ENCODE measurements around the gene ITM2C. TPM values are rescaled to one million over a fixed set of nuclear protein-coding genes. Genes with fewer than 3 reads are reported as not detected.

ITM2C gene
- total RNA-seq, 1 donor from 2014 or later = 144 TPM

DNA sequence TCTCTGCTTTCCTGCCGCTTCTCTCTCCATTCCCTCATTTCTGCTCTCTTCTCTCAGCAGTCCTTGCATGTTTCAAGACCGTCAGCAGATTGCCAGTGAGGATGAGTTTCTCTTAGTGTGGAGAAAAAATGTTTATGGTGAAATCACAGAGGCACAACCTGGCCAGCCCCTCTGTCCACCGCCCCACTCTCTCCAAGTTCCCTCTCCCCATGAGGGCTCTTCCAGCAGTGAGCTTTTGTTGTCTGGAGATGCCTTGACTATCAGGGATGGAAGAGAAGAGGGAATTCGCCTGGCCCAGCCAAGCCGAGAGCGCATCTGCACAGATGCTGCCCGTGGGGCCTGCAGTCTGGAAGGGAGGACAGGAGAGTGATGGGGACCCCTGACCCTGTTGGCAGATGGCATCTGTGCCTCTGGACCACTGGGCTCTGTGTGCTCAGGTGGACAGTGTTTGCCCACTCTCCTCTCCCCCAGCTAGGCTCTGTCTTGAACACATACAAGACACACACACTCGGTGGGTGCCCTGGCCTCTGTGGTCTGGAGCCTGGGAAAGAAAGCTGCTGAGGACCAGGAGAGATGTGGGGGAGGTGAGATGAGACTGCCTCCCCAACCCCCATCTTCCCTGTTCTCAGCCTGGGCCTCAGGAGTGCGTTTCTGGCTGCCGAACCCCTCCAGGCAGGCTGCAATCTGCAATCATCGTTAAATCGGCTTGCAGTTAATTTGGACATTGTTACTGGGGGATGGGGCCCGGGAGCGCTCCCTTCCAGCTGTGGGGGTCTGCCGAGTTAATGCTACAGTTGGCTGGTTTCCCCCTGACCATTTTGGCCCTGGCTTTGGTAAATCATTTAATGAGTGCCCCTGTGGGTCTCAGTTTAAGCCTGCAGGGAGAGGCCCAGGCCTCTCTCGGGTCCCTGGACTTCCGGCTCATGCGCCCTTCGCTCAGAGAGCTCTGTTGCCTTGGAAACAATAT is 4.5 kb downstream of the ITM2C start:
- Histone ChIP-seq H3K36me3 (ENCODE audit: control insufficient read depth, insufficient read depth, low read length) (no peaks in the 10 kb centered on the region), H3K4me3 (ENCODE audit: low read depth, low read length) (no peak overlapping the region), H3K27me3 (ENCODE audit: control insufficient read depth, insufficient read depth, low read length) (no peaks in the 10 kb centered on the region)
- TF ChIP-seq, protein P1, sequence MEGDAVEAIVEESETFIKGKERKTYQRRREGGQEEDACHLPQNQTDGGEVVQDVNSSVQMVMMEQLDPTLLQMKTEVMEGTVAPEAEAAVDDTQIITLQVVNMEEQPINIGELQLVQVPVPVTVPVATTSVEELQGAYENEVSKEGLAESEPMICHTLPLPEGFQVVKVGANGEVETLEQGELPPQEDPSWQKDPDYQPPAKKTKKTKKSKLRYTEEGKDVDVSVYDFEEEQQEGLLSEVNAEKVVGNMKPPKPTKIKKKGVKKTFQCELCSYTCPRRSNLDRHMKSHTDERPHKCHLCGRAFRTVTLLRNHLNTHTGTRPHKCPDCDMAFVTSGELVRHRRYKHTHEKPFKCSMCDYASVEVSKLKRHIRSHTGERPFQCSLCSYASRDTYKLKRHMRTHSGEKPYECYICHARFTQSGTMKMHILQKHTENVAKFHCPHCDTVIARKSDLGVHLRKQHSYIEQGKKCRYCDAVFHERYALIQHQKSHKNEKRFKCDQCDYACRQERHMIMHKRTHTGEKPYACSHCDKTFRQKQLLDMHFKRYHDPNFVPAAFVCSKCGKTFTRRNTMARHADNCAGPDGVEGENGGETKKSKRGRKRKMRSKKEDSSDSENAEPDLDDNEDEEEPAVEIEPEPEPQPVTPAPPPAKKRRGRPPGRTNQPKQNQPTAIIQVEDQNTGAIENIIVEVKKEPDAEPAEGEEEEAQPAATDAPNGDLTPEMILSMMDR (IDR thresholded peaks at IDR 0.05; ENCODE audit: insufficient read depth, low read length, poor library complexity, severe bottlenecking) = no peak
- DNase-seq (ENCODE audit: low read depth) = no peak

DNA sequence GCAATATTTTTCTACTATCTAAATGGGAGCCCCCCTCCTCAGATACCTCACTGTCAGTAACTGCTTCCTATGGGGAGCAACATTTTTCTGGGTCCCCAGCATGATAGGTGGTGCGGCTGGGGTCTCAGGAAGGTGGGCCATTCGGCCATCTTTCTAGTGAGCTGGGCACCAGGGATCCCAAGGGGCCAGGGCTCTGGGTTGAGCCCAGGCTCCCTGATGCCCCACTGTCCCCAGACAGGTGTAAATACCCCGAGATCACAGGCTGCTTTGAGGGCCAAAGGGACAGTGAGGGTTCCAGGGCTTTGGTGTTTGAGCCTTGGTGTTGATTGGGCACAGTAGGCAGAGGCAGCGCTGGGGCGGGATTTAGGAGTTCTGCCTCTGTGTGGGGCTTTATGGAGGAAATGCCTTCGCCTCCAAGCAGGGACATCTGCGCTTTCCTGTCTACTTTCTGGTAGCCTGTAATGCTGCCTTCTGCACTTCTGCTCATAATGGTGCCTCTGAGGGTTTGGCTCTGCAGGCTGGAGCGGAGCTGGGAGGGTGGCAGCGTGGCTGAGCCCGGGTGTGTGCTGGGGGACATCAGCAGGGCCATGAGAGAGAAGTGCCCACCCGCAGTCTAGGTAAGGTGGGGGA is 5.3 kb downstream of the ITM2C start:
- DNase-seq (ENCODE audit: low read depth) = no peak
- H3K27me3 ChIP-seq (ENCODE audit: control insufficient read depth, insufficient read depth, low read length) = no peaks in the 10 kb centered on the region
- peaks cover 2% of the 10 kb centered on the region for H3K36me3 ChIP-seq (ENCODE audit: control insufficient read depth, insufficient read depth, low read length)
- TF ChIP-seq, protein P1 (IDR thresholded peaks at IDR 0.05; ENCODE audit: insufficient read depth, low read length, poor library complexity, severe bottlenecking) = no peak
- no peak overlapping the region for H3K4me3 ChIP-seq (ENCODE audit: low read depth, low read length)

DNA sequence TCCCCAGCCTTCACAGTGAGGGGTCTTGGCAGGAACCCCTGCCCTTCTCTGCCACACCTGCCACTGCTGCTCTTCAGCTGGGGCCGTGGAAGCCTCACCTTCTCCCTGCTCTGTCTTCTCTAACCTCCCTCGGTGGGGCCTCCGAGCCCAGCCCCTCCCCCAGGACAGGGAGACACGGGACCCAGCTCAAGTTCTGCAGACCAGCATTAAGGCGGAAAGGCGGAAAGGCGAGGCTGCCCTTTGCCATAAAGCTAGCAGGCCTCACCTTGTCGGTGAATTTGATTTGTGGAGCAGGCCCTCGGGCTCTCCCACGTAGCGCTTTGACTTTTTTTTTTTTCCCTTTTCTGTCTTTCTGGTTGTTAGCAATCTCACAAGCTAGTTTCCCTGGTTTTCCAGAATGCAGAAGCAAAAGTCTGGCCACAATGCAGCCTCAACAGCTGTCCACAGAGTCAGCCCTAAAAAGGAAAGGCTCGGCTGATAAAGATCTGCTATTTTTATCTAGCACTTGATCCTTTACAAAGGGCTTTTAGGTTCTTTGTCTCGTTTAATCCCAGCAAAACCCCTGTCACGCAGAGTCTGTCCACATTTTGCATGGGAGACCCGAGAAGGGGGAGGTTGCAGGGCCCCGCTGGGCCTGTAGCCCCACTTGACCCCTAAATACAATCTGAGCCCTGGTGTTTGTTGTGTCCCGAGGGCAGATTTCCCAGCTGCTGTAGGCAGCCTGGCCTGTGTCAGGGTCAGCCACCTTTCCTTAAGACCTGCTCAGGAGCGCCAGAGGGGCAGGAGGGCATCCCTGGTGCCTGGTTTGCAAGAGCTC is 6.0 kb downstream of the ITM2C start:
- Histone ChIP-seq H3K4me3 (ENCODE audit: low read depth, low read length) (no peak overlapping the region), H3K27me3 (ENCODE audit: control insufficient read depth, insufficient read depth, low read length) (no peaks in the 10 kb centered on the region), H3K36me3 (ENCODE audit: control insufficient read depth, insufficient read depth, low read length) (peaks cover 2% of the 10 kb centered on the region)
- DNase-seq (ENCODE audit: low read depth) = no peak
- TF ChIP-seq, protein P1 (IDR thresholded peaks at IDR 0.05; ENCODE audit: insufficient read depth, low read length, poor library complexity, severe bottlenecking) = no peak

DNA sequence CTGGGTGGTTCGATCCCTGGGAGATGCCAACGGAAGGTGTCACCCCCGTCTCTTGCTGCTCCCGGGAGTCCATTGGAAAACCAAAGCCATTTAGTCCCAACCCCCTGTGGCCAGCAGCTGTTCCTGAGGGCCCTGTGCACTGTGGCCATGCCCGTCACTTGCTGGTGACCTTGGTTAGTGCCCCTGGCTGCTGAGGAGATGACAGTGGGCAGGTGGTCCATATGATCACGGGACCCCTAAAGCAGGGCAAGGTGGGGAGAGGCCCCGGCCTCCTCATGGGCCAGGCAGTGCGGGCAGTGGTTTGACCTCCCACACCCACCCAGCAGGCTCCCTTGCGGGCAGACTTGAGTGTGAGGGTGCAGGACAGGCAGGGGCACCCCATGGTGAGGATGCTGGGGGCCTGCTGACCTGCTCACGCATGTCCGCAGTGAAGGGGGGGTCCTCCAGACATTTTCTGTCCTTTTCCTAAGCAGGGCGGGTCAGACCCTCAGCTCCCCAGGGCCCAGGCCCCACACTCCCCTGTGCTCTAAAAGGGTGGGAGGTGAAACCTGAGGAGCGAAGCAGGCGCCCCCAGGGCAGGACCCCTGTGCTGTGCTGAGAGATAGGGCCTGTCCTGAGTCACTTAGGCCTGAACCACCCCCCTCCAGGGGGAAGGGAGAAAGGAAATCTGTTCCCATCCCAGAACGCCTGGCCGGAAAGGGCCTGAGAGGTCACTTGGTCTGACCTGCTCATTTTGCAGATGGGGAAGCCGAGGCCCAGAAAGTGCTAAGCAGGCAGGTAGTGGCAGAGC is 6.8 kb downstream of the ITM2C start:
- Histone ChIP-seq H3K27me3 (ENCODE audit: control insufficient read depth, insufficient read depth, low read length) (no peaks in the 10 kb centered on the region), H3K4me3 (ENCODE audit: low read depth, low read length) (no peak overlapping the region), H3K36me3 (ENCODE audit: control insufficient read depth, insufficient read depth, low read length) (peaks cover 4% of the 10 kb centered on the region)
- TF ChIP-seq, protein P1 (IDR thresholded peaks at IDR 0.05; ENCODE audit: insufficient read depth, low read length, poor library complexity, severe bottlenecking) = no peak
- no peak for DNase-seq (ENCODE audit: low read depth)
